ENCODE results near the gene GLT8D2.

GRCh38 chr12:104050436-104050835 lies 449 bp upstream of the GLT8D2 start:
- TF ChIP-seq CTCF (IDR thresholded peaks at IDR 0.05): no peak
- TF ChIP-seq EZH2 (IDR thresholded peaks at IDR 0.05; ENCODE audit: borderline replicate concordance, insufficient read depth, low read depth, low read length, poor library complexity, severe bottlenecking): no peak

All from B cell (primary cell).